Measurements from ENCODE around the gene FRYL.
"Not testable (repeated sequence)": the region's sequence is repeated elsewhere in the genome, so short reads cannot be mapped to it uniquely, and the experiment has no call there.

The FRYL gene

DNA sequence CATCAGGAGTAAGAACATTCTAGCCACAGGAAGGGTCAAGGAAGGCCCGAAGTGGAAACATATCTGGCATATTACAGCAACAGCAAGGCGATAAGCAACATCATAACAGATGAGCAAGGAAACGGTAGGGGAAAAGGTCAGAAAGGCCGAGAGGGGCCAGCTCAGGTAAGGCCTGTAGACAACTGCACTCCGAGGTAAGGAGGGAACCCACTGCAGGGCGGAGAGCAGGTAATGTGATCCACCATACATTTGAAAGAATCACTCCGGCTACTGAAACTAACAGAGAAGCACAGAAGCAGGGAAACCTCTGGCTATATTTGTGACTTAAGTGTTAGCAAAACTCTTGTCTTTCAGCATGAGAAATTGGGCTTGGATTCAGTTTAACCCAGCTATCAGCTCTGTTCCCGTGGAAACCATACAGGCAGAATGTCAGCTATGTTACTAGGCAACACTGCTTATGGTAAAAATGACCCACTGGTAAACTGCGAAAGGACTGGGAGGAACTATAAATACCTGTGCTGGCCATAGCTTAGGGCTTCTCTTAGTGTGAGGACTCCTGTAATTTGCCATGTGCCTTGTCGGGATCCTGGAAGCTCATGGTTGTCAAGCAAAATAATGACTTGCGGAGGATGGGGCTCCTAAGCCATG lies 31.0 kb downstream of the FRYL start:
- no peak for DNase-seq (ENCODE audit: low spot score)
- peak; percentile 20 for FAIRE-seq

DNA sequence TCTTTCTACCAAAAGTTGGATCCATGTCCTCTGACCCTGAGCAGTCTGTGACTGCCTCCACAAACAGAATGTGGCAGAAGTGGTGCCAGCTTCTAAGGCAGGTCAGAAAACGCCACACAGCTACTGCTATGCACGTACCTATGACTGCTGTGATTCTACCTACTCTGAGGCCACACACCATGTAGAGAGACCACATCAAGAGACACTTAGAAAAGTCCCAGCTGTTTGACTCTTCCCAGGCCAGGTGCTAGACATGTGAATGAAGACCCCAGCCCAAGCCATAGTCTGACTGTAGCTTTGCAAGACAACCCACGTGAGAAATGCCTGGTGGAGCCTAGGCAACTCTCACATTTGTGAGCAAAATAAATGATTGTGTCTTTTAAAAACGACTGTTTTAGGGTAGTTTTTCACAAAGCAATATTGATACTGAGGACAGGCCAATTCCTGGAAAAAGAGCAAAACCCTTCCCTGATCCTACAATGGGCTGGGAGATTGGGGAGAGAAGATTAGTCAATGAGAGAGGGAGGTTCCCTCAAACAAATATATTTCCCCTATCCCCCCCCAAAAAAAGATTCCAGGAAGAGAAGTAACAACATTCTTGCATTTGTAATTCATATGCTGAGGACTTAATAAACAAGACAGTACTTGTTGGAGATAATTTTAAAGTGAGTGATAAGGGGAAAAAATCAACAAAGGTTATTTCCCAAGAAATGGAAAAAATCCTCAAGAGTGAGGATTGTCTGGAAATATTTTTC lies 33.3 kb downstream of the FRYL start:
- DNase-seq (ENCODE audit: low spot score) (no peak), FAIRE-seq (no peak)

DNA sequence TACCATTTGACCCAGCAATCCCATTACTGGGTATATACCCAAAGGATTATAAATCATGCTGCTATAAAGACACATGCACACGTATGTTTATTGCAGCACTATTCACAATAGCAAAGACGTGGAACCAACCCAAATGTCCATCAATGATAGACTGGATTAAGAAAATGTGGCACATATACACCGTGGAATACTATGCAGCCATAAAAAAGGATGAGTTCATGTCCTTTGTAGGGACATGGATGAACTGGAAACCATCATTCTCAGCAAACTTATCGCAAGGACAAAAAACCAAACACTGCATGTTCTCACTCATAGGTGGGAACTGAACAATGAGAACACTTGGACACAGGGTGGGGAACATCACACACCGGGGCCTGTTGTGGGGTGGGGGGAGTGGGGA lies 34.9 kb downstream of the FRYL start:
- FAIRE-seq = not testable (repeated sequence)

DNA sequence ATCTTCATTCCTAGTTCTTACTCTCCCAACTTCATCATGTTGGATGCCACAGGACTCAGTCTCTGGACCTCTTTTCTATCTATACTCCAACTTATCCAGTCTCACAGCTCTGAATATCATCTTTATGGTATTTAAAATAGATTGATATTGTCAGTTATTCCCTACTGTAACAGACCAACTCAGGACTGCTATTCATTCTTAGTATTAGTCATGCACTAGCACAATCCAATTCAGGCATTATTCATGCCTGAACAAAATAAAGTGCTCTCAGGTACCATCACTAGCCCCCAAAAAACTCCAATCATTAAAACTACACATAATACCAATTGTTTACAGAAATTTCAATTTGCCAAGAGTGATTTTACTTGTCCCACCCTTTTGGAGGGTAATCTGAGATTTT lies 37.7 kb downstream of the FRYL start:
- FAIRE-seq (peak; percentile 30), DNase-seq (ENCODE audit: low spot score) (no peak)

More for the DNA sequence above, 34.9 kb downstream of the FRYL start:
- not testable (repeated sequence) for DNase-seq (ENCODE audit: low spot score)

DNA sequence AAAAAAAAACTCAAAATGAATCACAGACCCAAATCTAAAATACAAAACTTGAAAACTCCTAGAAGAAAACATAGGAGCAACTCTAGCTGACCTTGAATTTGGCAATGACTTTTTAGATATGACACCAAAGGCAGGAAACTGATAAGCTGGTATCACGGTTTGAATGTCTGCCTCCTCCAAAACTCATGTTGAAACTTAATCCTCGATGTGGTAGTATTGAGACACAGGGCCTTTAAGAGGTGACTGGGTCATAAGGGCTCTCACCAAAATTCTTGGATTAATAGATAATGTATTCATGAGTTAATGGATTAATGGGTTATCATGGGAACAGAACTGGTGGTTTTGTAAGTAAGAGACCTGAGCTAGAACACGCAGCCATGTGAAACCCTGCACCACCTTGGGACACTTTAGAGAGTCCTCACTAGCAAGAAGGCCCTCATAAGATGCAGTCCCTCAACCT lies 40.5 kb downstream of the FRYL start:
- DNase-seq (ENCODE audit: low spot score) = no peak
- FAIRE-seq = no peak

DNA sequence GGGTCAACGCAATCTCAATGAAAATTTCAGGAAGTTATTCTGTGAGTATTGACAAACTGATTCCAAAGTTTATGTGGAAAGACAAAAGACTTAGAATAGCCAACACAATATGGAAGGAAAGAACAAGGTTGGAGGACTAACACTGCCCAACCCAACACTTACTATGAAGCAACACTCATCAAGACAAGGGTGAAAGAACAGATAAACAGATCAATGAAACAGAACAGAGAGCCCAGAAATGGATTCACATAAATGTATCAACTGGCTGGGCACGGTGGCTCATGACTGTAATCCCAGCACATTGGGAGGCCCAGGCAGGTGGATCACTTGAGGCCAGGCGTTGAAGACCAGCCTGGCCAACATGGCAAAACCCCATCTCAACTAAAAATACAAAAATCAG lies 41.2 kb downstream of the FRYL start:
- DNase-seq (ENCODE audit: low spot score) (no peak), FAIRE-seq (no peak)

DNA sequence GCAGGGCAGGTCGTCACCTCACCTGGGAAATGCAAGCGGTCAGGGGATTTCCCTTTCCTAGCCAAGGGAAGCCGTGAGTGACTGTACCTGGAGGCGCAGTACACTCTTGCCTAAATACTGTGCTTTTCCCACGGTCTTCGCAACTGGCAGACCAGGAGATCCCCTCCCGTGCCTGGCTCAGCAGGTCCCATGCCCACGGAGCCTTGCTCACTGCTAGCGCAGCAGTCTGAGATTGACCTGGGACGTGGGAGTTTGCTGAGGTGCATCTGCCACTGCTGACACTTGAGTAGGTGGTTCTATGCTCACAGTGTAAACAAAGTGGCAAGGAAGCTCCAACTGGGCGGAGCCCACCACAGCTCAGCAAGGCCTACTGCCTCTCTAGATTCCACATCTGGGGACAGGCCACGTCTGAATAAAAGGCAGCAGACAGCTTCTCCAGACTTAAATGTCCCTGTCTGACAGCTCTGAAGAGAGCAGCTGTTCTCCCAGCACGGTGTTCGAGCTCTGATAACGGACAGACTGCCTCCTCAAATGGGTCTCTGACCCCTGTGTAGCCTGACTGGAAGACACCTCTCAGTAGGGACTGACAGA lies 51.1 kb downstream of the FRYL start:
- DNase-seq (ENCODE audit: low spot score); FAIRE-seq: not testable (repeated sequence)

DNA sequence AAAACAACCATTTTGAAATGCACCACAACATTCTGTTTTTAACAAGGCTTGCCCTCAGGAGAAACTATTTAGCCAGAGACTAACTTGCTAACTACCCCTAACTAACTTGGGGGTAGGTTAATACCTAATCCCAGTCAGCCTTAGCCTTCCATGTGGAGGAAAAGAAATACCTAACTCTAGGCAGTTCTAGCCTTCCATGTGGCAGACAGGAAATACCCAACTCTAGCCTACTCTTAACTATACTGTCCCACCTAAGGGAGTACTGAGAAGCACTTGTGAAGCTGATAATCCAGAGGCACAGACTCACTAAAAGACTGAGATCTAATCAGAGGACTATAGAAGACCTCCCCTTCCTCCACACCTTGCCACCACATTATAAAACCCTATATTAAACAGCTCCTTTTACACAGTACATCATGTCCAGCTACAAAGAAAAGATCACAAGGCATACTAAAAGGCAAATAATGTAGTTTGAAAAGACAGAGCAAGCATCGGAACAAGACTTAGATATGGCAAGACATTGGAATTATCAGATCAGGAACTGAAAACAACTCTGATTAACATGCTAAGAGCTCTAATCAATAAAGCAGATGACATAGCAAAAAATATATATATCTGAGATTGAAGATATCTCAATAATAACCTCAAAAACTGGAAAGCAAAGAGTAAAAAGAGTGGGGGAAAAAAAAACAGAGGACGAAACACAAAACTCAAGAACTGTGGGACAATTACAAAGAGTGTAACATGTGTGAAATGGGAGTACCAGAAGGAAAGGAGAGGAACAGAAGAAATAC lies 52.2 kb downstream of the FRYL start:
- FAIRE-seq = no peak

DNA sequence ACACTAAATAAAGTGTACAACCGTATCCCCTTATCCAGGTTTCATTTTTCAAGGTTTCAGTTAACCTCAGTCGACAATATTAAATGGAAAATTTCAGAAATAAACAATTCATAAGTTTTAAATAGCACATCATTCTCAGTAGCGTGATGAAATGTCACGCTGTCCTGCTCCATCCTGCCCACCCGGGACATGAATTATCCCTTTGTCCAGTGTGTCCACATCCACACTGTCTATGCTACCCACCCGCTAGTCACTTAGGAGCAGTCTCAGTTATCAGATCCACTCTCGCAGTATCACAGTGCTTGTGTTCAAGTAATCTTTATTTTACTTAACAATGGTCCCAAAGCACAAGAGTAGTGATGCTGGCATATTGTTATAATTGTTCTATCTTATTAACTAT lies 54.7 kb downstream of the FRYL start:
- no peak for DNase-seq (ENCODE audit: low spot score)

More for the DNA sequence above, 52.2 kb downstream of the FRYL start:
- no peak for DNase-seq (ENCODE audit: low spot score)

DNA sequence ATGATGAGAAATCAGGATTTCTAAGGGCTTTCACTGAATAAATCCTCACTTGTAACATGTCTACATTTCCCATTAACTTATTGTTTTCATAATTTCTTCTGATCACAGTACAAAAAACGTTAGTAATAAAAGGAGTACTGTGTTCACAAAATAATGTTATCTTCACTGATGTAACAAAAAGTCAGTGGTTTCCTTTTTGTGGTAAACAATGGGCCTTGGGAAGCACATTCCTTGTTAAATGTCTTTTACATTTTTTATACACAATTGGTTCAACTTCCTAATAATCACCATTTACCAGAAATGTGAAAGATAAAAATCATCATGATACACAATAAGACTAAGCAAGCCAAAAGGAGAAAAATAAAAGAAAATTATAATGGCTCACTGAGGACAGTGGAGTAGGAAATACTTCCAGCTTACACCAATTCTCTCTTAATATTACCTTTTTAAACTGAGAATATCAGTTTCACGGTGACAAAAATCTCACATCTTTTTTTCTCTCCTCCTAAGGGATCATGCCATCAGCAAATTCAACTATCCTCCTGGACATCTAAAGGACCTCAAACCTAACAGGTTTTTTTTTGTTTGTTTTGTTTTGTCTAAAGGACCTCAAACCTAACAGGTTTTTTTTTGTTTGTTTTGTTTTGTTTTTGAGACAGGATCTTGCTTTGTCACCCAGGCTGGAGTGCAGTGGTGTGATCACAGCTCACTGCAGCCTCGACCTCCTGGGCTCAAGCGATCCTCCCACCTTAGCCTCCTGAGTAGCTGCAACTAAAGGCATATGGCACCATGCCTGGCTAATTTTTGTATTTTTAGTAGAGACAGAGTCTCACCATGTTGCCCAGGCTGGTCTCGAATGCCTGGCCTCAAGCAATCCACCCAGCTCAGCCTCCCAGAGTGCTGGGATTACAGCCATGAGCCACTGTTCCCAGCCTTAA lies 57.3 kb downstream of the FRYL start:
- FAIRE-seq (no peak), DNase-seq (ENCODE audit: low spot score) (no peak)

More for the DNA sequence above, 54.7 kb downstream of the FRYL start:
- no peak for FAIRE-seq

DNA sequence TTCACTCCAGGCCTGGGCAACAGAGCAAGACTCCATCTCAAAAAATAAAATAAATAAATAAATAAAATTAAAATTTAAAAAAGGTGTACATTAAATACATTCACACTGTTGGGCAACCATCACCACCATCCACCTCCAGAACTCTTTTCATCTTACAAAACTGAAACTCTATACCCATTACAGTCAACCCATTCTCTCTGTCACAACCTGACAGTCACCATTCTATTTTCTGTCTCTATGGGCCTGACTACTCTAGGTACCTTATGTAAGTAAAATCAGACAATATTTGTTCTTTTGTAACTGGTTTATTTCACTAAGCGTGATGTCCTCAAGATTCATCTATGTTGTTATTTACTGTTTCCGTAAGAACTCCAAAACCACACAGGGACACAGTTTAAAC lies 59.6 kb downstream of the FRYL start:
- no peak for FAIRE-seq
- no peak for DNase-seq (ENCODE audit: low spot score)

DNA sequence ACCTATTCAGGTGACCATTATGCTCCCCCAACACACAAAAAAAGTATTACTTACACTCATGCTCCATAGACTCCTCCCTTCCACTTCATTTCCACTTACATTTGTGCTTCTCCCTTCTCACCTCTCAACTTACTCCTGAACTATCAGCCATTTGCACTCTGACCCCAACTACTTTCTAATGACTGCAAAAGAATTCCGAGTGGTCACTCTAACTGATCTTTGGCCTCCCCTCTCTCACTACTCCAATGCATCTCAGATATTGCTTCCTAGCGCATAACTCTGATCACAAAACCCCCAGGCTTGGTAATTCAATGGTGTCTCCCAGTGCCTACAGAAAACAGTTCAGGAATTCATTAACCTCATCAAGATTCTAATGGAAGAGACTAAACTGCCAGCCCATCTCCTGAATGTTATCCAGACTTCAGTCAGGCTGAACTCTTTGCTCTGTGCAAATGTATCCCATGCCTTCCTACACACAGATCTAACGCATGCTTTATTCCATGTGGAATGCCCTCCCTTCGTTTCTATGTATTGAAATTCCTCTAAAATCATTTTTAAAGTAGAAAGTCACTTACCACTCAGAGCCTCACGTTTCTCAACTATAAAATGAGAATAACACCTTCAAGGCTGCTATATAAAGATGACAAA lies 61.1 kb downstream of the FRYL start:
- no peak for FAIRE-seq

DNA sequence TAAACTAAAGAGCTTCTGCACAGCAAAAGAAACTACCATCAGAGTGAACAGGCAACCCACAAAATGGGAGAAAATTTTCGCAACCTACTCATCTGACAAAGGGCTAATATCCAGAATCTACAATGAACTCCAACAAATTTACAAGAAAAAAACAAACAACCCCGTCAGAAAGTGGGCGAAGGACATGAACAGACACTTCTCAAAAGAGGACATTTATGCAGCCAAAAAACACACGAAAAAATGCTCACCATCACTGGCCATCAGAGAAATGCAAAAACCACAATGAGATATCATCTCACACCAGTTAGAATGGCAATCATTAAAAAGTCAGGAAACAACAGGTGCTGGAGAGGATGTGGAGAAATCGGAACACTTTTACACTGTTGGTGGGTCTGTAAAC lies 63.8 kb downstream of the FRYL start:
- not testable (repeated sequence) for FAIRE-seq; DNase-seq (ENCODE audit: low spot score)

More for the DNA sequence above, 61.1 kb downstream of the FRYL start:
- no peak for DNase-seq (ENCODE audit: low spot score)

DNA sequence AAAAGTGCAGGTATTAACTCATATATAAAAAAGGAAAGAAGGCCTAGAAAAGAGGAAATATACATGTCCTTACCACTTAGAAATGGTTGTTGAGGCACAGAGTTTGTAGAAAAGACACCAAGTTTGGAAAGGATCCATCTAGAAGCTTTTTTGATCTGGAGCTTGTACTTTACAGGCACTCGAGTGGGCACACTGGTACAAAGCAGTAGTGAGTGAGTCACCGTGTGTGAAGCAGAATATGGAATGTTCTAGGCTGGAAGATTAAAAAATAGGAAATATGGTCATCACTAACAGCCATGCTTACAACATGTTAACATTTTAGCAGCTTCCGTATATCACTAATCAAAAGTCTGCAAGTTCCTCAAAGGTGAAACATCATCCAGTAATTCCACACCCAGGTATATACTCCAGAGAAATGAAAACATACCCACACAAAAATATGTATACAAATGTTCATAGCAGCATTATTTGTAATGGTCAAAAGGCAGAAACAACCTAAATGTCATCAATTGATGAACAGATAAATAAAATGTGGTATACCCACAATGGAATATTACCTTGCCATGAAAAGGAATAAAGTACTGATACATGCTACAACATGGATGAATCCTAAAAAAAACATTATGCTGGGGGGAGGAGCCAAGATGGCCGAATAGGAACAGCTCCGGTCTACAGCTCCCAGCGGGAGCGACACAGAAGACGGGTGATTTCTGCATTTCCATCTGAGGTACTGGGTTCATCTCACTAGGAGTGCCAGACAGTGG lies 69.5 kb downstream of the FRYL start:
- DNase-seq (ENCODE audit: low spot score) (no peak), FAIRE-seq (no peak)

DNA sequence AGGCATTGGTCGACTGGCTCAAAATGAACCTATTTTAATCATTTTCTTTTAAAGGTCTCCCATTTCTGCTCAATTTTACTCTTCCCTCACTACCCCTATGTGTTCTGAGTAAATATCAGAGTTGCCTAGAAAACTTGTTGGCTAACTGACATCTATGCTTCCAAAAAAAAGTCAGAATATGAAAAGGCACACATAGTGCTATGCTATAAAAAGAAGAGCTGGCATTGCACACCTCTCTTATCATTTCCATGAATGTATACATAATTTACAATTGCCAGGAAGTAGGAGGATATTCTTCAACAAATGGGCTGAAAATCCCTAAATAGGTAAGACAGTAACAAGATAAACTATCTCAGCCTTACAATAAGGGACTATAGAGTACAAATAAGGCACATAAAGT lies 70.2 kb downstream of the FRYL start:
- DNase-seq (ENCODE audit: low spot score) = no peak
- FAIRE-seq = no peak

DNA sequence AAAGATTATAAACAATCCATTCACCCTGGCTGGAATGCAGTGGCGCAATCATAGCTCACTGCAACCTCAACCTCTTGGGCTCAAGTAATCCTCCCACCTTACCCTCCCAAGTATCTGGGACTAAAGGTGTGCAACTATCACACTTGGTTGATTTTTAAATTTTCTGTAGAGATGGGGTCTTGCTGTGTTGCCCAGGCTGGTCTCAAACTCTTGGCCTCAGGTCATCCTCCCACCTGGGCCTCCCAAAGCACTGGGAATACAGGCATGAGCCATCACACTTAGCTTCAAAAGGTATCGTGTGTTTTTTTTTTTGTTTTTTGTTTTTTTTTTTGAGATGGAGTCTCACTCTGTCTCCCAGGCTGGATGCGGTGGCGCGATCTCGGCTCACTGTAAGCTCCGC lies 71.5 kb downstream of the FRYL start:
- FAIRE-seq = no peak
- DNase-seq (ENCODE audit: low spot score) = no peak

DNA sequence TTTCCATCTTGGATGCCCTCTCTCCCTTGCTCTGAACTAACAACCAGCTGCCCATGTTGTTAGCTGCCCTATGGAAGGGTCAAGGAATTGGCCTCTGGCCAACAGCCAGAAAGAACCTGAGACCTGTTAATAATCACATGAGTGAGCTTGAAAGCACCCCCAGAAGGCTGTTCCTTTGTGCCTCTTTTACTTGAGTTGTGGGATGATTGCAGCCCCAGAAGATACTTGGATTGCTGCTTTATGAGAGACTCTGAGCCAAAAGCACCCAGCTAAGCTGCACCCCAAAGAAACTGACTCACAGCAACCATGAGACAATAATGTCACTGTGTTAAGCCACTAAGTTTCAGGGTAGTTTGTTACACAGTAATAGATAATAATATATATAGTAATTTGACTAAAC lies 73.3 kb downstream of the FRYL start:
- no peak for FAIRE-seq

DNA sequence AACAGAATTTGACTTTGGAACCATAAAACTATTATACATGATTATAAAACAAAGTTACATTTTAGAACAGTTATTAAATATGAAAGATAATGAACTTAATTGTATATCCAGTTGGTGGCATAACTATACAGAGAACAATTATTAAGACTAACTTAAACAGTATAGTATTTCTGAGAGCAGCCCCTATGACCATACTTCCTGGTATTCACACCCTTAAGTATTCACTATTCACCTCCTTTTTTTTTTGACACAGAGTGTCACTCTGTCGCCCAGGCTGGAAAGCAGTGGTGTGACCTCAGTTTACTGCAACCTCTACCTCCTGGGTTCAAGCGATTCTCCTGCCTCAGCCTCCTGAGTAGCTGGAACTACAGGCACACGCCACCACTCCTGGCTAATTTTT lies 74.5 kb downstream of the FRYL start:
- DNase-seq (ENCODE audit: low spot score) = no peak
- no peak for FAIRE-seq

More for the DNA sequence above, 73.3 kb downstream of the FRYL start:
- no peak for DNase-seq (ENCODE audit: low spot score)

DNA sequence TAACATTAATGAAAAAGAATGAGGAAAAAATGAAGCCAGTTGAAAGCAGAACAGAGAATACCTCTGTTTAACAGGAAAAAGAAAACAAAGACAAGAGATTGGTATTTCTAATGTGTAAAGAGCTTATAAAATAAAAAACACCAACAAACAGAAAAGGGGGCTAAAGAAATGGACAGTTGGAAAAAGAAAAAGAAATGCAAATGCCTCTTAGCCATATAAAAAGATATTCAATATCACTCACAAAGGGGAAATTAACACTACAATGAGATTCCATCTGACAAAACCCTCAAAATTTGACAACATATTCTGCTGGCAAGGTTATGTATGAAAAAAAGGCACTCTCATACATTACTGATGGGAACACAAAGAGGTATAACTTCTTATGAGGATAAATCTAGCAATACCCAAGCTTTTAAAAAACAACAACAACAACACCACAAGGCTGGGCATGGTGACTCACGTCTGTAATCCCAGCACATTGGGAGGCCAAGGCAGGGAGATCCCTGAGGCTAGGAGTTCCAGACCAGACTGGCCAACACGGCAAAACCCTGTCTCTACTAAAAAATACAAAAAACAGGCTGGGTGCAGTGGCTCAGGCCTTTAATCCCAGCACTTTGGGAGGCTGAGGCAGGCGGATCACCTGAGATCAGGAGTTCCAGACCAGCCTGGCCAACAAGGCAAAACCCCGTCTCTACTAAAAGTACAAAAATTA lies 75.8 kb downstream of the FRYL start:
- DNase-seq (ENCODE audit: low spot score) (no peak), FAIRE-seq (no peak)

All from urothelium cell line (cell line).